ENCODE results near the gene CST4.
"Not testable (repeated sequence)": the region's sequence is repeated elsewhere in the genome, so short reads cannot be mapped to it uniquely, and the experiment has no call there.

CST4 gene

DNA sequence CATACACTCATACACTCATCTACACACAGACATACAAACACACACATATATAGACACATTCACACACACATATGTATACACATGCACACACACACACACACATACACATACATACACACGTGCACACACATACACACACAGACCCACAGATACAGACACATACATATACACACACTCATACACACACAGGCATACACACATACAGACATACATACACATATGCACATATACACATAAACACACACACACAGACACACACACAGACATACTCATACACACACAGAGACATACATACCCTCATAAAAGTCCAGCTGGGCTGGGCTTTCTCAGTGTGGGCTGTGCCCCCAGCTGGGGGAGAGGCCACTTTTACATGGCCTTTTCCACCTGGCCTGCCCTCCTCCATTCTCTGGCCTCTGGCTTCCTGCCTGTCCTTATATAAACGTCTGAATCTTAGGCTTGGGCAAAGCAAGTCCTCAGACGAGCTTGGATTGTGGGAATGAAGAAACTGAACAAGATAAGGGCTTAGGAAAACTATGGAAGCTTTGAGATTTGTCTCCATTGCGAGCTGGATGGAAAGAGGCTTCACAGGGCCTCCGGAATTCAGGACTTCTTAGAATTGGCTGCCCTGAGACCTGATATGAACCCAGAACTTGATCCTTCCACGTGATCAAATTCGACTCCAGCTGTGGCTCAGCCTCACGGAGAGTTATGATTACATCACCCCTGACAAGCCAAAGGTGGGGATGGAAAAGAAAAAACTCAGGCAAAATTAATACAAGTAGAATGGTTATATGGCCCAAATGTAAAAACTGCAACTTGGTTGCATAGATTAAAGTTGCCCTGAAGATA lies 28.6 kb downstream of the CST4 start:
- DNase-seq (ENCODE audit: low spot score) = no peak

DNA sequence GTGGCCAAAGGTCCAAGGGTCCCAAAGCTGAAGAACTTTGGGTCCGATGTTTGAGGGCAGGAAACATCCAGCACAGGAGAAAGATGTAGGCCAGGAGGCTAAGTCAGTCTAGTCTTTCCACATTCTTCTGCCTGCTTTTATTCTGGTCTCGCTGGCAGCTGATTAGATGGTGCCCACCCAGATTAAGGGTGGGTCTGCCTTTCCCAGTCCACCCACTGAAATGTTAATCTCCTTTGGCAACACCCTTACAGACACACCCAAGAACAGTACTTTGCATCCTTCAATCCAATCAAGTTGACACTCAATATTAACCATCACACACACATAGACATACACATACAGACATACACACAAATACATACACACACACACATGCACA lies 29.2 kb downstream of the CST4 start:
- DNase-seq (ENCODE audit: low spot score) = not testable (repeated sequence)

DNA sequence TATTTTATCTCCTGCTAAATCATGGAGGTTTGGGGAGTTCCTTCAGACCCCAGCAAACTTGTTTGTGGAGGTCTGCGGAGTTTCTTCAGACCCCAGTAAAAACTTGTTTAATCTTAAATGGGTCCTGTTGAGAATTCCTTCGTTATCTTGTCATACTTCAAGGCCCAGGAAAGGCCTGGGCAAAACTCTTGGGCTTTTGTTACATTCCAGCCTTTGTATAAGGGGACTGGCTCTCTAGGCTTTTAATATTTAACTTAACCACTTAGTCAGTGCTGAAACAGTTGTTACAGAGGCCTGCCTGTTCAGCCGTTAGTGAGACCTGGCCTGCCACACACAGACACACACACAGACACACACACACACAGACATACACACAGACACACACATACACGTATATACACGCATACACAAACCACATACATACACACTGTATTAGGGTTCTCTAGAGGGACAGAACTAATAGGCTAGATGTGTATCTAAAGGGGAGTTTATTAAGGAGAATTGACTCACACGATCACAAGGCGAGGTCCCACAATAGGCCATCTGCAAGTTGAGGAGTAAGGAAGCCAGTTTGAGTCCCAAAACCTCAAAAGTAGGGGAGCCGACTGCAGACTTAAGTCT lies 29.7 kb downstream of the CST4 start:
- no peak for DNase-seq (ENCODE audit: low spot score)

DNA sequence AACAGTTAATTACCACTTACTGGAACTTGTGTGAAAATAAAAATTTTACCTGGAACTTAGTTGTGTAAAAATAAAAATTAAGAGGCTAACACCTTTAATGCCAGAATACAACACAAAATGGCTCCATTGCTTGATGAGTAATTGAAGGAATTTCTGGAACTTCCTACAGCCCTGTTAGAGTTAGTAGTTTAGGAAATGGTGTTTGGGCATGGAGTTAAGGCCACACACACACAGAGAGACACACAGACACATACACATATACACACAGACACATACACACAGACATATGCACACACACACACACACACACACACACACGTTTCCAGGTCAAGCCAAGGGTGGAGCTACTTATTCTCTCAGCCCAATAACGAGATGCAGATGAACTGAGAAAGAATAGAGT lies 30.5 kb downstream of the CST4 start:
- DNase-seq (ENCODE audit: low spot score) = no peak

DNA sequence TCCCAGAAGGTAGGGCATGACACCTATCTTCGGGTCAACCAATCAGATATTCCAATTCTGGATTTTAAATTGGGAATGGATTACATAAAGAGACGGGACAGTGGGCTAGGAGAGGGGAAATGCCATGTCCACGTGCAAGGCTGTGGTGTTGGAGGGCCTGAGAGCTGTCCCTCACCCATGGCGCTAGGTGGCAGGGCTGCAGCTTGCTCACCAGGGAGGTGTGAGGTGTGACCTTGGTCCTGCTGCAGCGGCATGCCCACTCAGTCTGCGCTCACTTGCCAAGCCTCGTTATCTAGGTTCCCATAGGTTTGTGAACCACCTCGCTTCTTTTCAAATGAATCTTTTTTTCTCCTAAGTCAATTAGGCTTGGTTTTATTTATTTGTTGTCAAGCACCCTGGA lies 31.6 kb downstream of the CST4 start:
- no peak for DNase-seq (ENCODE audit: low spot score)

DNA sequence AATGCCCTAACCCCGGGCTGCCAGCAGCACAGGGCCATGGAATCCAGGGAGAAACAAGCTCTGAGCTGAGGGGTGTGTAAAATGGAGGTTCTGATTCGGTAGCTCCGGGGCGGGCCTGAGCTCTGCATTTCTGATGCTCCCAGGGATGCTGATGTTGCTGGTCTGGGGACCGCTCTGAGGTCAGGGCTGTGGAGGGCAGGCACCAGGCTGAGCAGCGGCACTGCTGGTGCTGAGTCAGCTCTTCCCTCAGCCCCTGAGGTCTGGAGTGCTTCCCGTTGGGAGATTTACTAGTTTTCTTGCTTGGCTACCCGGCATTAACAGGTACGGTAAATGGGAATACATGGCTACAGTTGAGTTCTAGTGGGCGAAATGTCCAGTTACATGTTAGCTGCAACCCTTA lies 32.5 kb downstream of the CST4 start:
- DNase-seq (ENCODE audit: low spot score) = no peak

DNA sequence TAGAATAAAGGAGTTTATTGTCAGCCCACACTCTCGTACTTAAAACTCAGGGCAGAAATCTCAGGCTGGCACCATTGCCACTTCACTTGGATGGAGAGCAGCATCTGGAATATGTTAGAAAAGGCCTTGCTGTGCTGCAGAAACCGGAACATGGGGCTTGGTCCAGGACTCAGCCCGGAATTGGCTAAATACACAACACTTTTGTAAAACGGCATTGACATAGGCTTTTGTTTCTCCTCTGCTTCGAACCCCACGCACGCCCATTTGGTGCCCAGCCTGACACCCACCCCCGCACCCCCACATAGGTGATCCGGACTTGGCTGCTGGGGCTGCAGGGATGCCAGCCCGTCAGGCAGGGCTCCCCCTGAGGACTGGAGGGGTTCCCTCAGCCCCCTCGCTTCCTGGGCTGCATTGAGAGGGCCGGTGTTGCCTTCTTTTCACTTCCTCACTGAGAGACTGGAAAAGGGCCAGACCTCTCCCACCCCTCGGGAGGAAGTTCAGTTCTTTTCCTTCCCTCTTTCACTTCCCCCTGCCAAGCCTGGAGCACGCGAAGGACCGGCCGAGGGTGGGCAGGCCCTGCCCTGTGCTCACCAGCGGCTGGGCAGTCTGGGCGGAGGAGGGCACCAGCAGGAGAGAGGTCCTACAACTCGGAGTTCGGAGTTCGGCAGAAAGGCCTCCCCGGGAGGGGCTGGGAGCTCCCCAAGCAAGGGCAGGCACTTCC lies 33.2 kb downstream of the CST4 start:
- DNase-seq (ENCODE audit: low spot score) = no peak

DNA sequence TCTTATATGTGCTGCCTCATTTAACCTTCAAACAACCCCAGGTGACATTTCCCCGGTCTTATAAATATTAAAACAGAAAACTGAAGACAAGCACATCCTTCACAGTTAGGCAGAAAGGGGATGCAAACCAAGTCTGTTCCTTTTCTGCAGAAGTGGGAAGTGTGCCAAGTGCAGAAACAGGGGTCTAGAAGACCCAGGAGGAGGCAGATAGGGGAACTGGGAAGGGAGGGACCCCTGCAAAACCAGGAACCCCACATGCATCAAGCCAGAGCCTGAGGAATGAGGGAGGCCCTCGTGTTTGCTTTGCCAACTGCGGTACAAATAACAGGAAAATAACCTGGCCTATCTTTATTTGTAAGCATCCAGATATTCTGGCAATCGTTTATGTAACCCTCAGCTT lies 34.1 kb downstream of the CST4 start:
- DNase-seq (ENCODE audit: low spot score) = no peak

DNA sequence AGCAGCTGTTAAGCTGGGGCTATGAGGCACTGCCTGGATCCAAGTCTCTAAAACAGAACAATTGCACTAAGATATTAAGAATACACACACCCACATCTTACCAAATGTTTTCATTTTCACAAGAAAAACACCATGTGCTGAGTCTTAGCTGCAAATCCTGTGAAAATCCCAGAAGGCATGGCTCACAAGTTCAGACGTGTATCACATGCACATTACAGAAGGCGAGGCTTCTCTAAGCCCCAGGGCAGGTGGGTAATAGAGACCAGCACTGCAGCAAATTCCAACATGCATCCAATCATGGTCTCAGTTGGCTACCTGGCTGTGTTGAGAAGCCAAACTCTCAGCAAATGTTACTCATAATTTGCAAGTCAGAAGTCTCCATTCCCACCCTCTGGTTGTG lies 34.8 kb downstream of the CST4 start:
- DNase-seq (ENCODE audit: low spot score) = no peak

DNA sequence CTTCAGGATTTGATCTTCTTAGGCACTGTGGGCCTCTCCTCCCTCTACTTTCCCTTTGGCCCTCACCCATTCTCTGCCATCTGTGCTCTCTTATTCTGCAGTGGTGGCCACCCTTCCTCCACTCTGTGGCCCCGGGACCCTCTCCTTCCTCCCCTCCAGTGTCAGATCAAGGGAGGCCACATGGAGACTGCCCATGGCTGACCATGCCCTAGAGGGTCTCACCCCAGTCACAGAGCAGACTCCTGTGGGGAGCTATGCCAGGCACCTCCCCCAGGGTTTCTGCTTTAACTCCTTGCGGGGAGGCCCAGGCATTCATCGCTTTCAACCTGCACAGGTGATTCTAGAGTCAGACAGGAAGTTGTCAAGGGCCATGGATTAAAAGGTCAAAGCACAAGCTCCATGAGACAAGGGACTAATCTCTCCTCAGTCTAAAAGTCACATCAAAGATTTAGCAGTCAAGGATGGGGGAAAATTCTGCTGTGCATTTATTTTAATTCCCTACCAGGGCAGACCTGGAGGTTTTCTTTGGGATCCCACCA lies 35.4 kb downstream of the CST4 start:
- DNase-seq (ENCODE audit: low spot score) = no peak

DNA sequence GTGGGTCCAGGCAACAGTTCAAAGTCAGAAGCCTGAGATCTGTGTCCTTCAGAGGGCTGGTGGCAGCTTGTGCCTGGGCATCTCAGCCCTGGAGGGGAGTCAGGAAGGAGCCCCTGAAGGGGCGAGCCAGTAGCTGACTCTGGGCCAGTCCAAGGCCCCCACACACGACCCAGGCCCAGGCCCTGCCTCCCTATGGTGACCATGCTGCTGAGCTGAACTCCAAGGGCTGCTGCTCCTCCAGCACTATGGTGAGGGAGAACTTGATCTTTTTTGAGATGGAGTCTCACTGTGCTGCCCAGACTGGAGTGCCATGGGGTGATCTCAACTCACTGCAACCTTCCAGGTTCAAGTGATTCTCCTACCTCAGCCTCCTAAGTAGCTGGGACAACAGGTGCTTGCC lies 35.9 kb downstream of the CST4 start:
- no peak for DNase-seq (ENCODE audit: low spot score)

DNA sequence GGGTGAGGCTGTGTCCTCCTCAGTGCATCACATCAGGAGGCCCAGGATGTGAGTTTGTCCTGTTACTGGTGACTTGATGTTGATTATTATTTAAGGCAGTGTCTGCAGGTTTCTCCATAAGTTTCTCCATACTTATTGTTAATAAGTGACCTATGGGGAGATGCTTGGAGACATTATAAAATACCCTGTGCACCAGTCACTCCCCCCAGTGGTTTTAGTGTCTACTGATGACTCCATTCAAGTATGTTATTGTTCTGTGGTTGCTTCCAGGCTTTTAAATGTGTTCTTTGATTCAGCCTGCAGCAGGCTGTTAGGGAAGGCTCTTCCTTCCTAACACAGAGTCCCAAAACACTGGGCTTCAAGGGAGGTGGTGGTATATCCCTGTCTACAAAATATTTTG lies 36.5 kb downstream of the CST4 start:
- DNase-seq (ENCODE audit: low spot score) = no peak

DNA sequence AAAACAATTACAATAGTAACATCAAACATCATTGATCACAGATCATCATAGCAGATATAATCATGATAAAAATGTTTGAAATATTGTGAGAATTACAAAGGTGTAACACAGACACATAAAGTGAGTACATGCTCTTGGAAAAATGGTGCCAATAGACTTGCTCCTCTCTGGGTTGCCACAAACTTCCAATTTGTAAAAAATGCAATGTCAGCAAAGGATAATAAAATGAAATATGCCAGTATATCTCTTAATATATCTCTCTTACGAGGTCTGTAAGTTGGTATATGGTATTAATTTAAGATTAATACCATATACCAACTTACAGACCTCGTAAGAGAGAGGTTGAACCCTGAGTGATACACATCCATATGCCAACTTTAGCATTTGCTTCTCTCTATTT lies 37.7 kb downstream of the CST4 start:
- no peak for DNase-seq (ENCODE audit: low spot score)

DNA sequence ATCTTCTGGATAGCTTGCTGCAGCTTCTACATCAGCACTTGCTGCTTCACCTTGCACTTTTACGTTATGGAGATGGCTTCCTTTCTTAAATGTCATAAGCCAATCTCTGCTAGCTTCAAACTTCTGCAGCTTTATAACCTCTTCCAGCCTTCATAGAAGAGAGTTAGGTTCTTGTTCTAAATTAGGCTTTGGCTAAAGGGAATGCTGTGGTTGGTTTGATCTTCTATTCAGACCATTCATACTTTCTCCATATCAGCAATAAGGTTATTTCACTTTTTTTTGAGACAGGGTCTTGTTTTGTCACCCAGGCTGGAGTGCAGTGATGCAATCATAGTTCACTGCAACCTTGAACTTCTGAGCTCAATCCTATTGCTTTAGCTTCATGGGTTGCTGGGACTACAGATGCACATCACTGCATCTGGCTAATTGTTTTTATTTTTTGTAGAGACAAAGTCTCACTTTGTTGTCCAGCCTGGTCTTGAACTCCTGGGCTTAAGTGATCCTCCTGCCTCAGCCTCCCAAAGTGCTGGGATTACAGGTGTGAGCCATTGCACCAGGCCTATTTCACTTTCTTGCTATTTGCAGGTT lies 38.9 kb downstream of the CST4 start:
- DNase-seq (ENCODE audit: low spot score) = no peak

DNA sequence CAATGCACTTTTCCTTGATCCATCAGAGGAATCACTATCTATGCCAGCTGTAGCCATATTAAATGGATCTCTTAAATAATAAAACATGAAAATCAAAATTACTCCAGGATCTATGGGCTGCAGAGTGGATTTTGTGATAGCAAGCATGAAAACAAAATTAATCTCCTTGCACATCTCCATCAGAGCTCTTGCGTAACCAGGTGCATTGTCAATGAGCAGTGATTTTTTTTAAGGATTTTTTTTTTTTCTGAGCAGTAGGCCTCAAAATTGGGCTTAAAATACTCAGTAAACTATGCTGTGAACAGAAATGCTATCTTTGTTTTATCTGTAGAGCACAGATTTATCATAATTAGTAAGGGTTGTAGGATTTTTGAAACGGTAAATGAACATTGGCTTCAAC lies 39.6 kb downstream of the CST4 start:
- DNase-seq (ENCODE audit: low spot score) = no peak

DNA sequence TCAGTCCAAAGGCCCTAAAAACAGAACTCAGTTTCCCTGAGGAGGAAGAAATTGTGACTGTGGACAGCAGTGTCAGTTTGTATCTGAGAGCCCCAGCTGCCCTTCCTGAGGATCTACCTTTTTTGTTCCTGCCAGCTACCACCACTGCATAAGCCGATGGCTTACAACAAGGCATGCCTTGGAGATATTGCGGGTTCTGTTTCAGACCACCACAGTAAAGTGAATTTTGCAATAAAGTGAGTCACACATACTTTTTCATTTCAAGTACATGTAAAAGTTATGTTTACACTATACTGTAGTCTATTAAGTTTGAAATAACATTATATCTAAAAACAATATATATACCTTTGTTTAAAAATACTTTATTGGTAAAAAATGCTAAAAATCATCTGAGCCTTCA lies 41.5 kb downstream of the CST4 start:
- no peak for DNase-seq (ENCODE audit: low spot score)

DNA sequence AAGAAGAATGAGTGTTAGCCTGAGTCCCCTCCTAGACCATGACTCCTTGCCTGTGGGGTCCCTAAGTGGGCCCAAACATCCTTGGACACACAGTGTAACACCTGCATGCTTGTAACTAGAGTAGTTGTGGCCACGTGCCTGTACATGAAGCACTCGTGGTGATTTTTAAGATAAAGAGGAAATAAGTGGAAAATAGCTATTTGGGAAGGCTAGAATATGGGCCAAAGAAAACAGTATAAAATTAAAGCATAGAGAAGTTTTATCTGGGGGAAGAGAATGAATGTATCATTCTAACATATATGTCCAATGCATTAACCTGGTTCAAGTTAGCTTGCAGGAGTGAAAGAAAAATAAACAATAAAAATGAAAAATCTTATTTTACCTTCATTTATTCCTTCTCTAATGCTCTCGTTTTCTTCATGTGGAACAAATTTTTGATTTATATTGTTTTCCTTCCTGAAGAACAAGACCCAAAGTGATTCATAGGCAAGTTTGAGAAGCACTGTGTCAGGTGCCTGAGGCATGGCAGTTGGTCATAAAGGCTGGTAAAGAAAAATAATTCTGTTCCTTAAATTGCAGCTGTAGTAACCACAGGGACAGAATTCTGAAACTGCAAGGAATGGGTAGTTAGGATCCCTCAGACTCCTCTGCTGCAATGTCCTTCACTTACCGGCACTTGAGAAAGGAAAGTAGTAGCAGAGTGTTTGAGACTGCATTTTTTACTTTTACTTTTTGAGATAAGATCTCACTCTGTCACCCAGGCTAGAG lies 42.5 kb downstream of the CST4 start:
- DNase-seq (ENCODE audit: low spot score) = no peak

DNA sequence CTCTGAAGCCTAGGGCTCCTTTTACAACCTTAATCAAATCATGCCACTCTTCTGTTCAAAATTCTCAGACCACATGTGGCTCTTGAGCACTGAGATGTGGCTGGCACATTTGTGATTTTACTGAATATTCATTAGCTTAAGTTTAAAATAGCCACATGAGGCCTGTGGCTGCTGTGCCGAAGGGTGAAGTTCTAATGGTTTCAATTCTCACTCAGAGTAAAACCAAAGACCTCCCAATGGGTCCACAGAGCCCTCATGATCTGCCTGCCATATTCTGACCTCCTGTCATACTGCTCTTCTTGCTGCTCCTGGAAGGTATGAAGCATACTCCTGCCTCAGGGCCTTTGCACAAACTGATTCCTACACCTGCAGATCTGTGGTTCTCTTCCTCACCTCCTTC lies 43.3 kb downstream of the CST4 start:
- no peak for DNase-seq (ENCODE audit: low spot score)

DNA sequence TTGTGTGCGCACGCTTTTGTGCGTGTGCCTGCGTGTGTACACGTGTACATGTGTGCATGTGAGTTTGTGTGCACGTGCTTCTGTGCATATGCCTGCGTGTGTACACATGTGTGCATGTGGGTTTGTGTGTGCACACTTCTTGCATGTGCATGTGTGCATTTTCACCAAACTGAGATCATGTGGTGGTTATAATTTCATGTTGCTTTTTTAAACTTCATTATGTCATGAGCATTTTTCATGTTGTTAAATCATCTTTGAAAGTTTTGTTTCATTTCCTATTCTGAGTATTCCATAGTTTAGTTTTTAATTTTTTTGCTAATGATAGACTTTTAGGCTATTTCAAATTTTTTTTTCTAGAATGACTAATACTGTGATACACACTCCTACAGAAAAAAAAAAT lies 44.7 kb downstream of the CST4 start:
- peak; percentile 16 for DNase-seq (ENCODE audit: low spot score)

DNA sequence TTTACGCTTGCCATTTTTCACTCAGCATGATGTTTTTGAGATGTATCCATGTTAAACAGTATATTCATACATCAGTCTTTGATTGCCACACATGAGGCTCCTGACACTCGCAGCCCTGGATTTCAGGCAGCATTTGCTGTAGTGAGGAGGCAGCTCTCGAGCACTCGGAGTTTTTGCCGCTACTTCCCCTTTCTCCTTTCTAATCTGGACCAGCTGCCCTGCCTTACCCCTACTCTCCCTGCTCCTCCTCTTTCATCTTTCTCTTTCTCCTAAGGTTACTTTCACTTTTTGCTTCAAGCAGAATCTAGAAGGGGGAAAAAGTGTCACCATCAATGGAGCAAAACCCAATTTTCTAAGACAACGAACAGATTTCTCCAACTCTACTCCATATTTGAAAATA lies 45.2 kb downstream of the CST4 start:
- peak; percentile 21 for DNase-seq (ENCODE audit: low spot score)

DNA sequence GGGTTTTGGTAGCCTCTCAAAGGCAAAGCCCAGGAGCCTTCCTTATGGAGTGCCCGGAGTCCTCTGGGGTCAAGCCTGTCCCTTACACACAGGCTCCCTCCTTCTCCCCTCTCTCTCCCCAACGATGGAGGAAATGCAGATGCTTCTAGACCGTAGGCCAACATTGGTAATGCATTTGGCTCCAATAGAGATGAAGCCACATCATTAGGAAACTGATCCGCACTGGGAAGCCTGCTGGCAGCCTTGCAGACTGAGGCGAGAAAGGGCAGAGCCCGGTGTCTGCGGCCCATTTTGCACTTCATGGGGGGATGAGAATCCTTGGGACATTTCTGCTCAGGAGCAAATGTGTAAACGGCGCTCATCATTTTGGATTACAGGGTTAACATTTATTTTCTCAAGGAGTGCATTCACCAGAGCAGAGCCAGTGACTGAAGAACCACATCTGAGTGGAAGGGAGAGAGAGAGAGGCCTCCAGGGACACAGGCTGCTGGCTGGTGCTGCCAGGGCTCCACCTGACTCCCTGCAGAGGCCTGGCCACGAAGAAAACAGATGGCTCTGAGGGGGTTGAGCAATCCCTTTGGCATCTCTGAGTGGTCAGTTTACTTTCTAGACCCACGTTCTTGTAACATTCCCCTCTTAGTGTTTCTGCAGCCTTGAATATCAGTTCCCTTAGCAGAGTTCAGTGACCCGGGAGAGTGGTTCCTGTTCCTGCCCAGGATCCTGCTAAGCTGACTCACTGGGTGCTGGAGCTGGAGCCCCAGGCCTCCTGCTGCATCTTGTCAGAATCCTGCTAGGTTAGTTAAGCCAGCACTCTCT lies 46.7 kb downstream of the CST4 start:
- DNase-seq (ENCODE audit: low spot score) = peak; percentile 35

All from ecto neural progenitor cell (in vitro differentiated cells).